Measurements from ENCODE around the gene HFE.

The HFE gene

GRCh38 chr6:26094036-26094435 lies 6.8 kb downstream of the HFE start:
- WGBS, 2 experiments (ENCODE audit: insufficient coverage in 2 of 2): 83 to 90% methylated on average over 4 to 5 of the region's 5 CpGs
- H3K9me3 ChIP-seq (ENCODE audit: control insufficient read depth, low read length): no peaks in the 10 kb centered on the region
- H3K4me1 ChIP-seq (ENCODE audit: control insufficient read depth, insufficient read depth, low read length, poor library complexity, severe bottlenecking): no peaks in the 10 kb centered on the region
- no peak overlapping the region for H3K27ac ChIP-seq (ENCODE audit: low read depth, low read length, severe bottlenecking)
- H3K36me3 ChIP-seq (ENCODE audit: control insufficient read depth, insufficient read depth, low read length): no peaks in the 10 kb centered on the region
- no peak overlapping the region for H3K4me3 ChIP-seq (ENCODE audit: extremely low read depth, insufficient read depth, low read length, poor library complexity, severe bottlenecking)

- H3K4me1 ChIP-seq (ENCODE audit: control insufficient read depth, insufficient read depth, low read length, poor library complexity, severe bottlenecking): peaks cover 2% of the 10 kb centered on the region
- no peaks in the 10 kb centered on the region for H3K36me3 ChIP-seq (ENCODE audit: control insufficient read depth, insufficient read depth, low read length)
- H3K4me3 ChIP-seq (ENCODE audit: extremely low read depth, insufficient read depth, low read length, poor library complexity, severe bottlenecking): no peak overlapping the region
- 0% methylated on average over 3 of the region's 5 CpGs; no CpG with 5 or more reads in 1 of the 2 experiments for WGBS, 2 experiments (ENCODE audit: insufficient coverage in 2 of 2)
- no peaks in the 10 kb centered on the region for H3K9me3 ChIP-seq (ENCODE audit: control insufficient read depth, low read length)
- no peak overlapping the region for H3K27ac ChIP-seq (ENCODE audit: low read depth, low read length, severe bottlenecking)
These were observed 10.1 kb downstream of the HFE start for GRCh38 chr6:26097268-26097875.

GRCh38 chr6:26103141-26103769 lies 16.0 kb downstream of the HFE start:
- Histone ChIP-seq H3K27ac (ENCODE audit: low read depth, low read length, severe bottlenecking) (peak overlapping the region; percentile 96), H3K4me3 (ENCODE audit: extremely low read depth, insufficient read depth, low read length, poor library complexity, severe bottlenecking) (peak overlapping the region; percentile 44), H3K36me3 (ENCODE audit: control insufficient read depth, insufficient read depth, low read length) (no peaks in the 10 kb centered on the region), H3K9me3 (ENCODE audit: control insufficient read depth, low read length) (peaks cover 9% of the 10 kb centered on the region), H3K4me1 (ENCODE audit: control insufficient read depth, insufficient read depth, low read length, poor library complexity, severe bottlenecking) (peaks cover 4% of the 10 kb centered on the region)
- WGBS, 2 experiments (ENCODE audit: insufficient coverage in 2 of 2): 0 to 20% methylated on average over 1 of the region's 9 CpGs

GRCh38 chr6:26103770-26104456 lies 16.7 kb downstream of the HFE start:
- Histone ChIP-seq H3K4me1 (ENCODE audit: control insufficient read depth, insufficient read depth, low read length, poor library complexity, severe bottlenecking) (peaks cover 4% of the 10 kb centered on the region), H3K36me3 (ENCODE audit: control insufficient read depth, insufficient read depth, low read length) (no peaks in the 10 kb centered on the region), H3K27ac (ENCODE audit: low read depth, low read length, severe bottlenecking) (peak overlapping the region; percentile 96), H3K4me3 (ENCODE audit: extremely low read depth, insufficient read depth, low read length, poor library complexity, severe bottlenecking) (peak overlapping the region; percentile 44), H3K9me3 (ENCODE audit: control insufficient read depth, low read length) (peaks cover 9% of the 10 kb centered on the region)
- 1 to 2% methylated on average over 33 to 34 of the region's 39 CpGs for WGBS, 2 experiments (ENCODE audit: insufficient coverage in 2 of 2)

GRCh38 chr6:26104457-26105108 lies 17.4 kb downstream of the HFE start:
- H3K4me3 ChIP-seq (ENCODE audit: extremely low read depth, insufficient read depth, low read length, poor library complexity, severe bottlenecking): peak overlapping the region; percentile 44
- peaks cover 9% of the 10 kb centered on the region for H3K9me3 ChIP-seq (ENCODE audit: control insufficient read depth, low read length)
- H3K4me1 ChIP-seq (ENCODE audit: control insufficient read depth, insufficient read depth, low read length, poor library complexity, severe bottlenecking): peaks cover 4% of the 10 kb centered on the region
- H3K27ac ChIP-seq (ENCODE audit: low read depth, low read length, severe bottlenecking): peak overlapping the region; percentile 96
- 76 to 82% methylated on average over 15 to 16 of the region's 22 CpGs for WGBS, 2 experiments (ENCODE audit: insufficient coverage in 2 of 2)
- no peaks in the 10 kb centered on the region for H3K36me3 ChIP-seq (ENCODE audit: control insufficient read depth, insufficient read depth, low read length)

GRCh38 chr6:26105109-26105730 lies 18.0 kb downstream of the HFE start:
- no peak overlapping the region for H3K27ac ChIP-seq (ENCODE audit: low read depth, low read length, severe bottlenecking)
- no peaks in the 10 kb centered on the region for H3K36me3 ChIP-seq (ENCODE audit: control insufficient read depth, insufficient read depth, low read length)
- H3K9me3 ChIP-seq (ENCODE audit: control insufficient read depth, low read length): peaks cover 9% of the 10 kb centered on the region
- 76 to 81% methylated on average over 5 to 6 of the region's 8 CpGs for WGBS, 2 experiments (ENCODE audit: insufficient coverage in 2 of 2)
- no peak overlapping the region for H3K4me3 ChIP-seq (ENCODE audit: extremely low read depth, insufficient read depth, low read length, poor library complexity, severe bottlenecking)
- H3K4me1 ChIP-seq (ENCODE audit: control insufficient read depth, insufficient read depth, low read length, poor library complexity, severe bottlenecking): peaks cover 4% of the 10 kb centered on the region

- H3K4me3 ChIP-seq (ENCODE audit: extremely low read depth, insufficient read depth, low read length, poor library complexity, severe bottlenecking): no peak overlapping the region
- H3K9me3 ChIP-seq (ENCODE audit: control insufficient read depth, low read length): peaks cover 9% of the 10 kb centered on the region
- peaks cover 4% of the 10 kb centered on the region for H3K4me1 ChIP-seq (ENCODE audit: control insufficient read depth, insufficient read depth, low read length, poor library complexity, severe bottlenecking)
- WGBS, 2 experiments (ENCODE audit: insufficient coverage in 2 of 2): 100% methylated on average over 1 of the region's 4 CpGs; no CpG with 5 or more reads in 1 of the 2 experiments
- no peak overlapping the region for H3K27ac ChIP-seq (ENCODE audit: low read depth, low read length, severe bottlenecking)
- no peaks in the 10 kb centered on the region for H3K36me3 ChIP-seq (ENCODE audit: control insufficient read depth, insufficient read depth, low read length)
These were observed 18.6 kb downstream of the HFE start for GRCh38 chr6:26105842-26106241.

GRCh38 chr6:26107935-26108334 lies 20.7 kb downstream of the HFE start:
- Histone ChIP-seq H3K4me3 (ENCODE audit: extremely low read depth, insufficient read depth, low read length, poor library complexity, severe bottlenecking) (no peak overlapping the region), H3K4me1 (ENCODE audit: control insufficient read depth, insufficient read depth, low read length, poor library complexity, severe bottlenecking) (no peaks in the 10 kb centered on the region), H3K27ac (ENCODE audit: low read depth, low read length, severe bottlenecking) (no peak overlapping the region), H3K9me3 (ENCODE audit: control insufficient read depth, low read length) (peaks cover 9% of the 10 kb centered on the region), H3K36me3 (ENCODE audit: control insufficient read depth, insufficient read depth, low read length) (no peaks in the 10 kb centered on the region)
- WGBS, 2 experiments (ENCODE audit: insufficient coverage in 2 of 2): 97 to 100% methylated on average over 7 to 8 of the region's 18 CpGs

GRCh38 chr6:26109772-26110171 lies 22.5 kb downstream of the HFE start:
- 97% methylated on average over 6 of the region's 6 CpGs; no CpG with 5 or more reads in 1 of the 2 experiments for WGBS, 2 experiments (ENCODE audit: insufficient coverage in 2 of 2)
- Histone ChIP-seq H3K4me3 (ENCODE audit: extremely low read depth, insufficient read depth, low read length, poor library complexity, severe bottlenecking) (no peak overlapping the region), H3K27ac (ENCODE audit: low read depth, low read length, severe bottlenecking) (no peak overlapping the region), H3K36me3 (ENCODE audit: control insufficient read depth, insufficient read depth, low read length) (no peaks in the 10 kb centered on the region), H3K9me3 (ENCODE audit: control insufficient read depth, low read length) (peaks cover 9% of the 10 kb centered on the region), H3K4me1 (ENCODE audit: control insufficient read depth, insufficient read depth, low read length, poor library complexity, severe bottlenecking) (no peaks in the 10 kb centered on the region)

- Histone ChIP-seq H3K36me3 (ENCODE audit: control insufficient read depth, insufficient read depth, low read length) (no peaks in the 10 kb centered on the region), H3K9me3 (ENCODE audit: control insufficient read depth, low read length) (no peaks in the 10 kb centered on the region), H3K4me1 (ENCODE audit: control insufficient read depth, insufficient read depth, low read length, poor library complexity, severe bottlenecking) (no peaks in the 10 kb centered on the region), H3K4me3 (ENCODE audit: extremely low read depth, insufficient read depth, low read length, poor library complexity, severe bottlenecking) (no peak overlapping the region), H3K27ac (ENCODE audit: low read depth, low read length, severe bottlenecking) (no peak overlapping the region)
These were observed 26.3 kb downstream of the HFE start for GRCh38 chr6:26113570-26113969.

Measured in mesodermal cell (in vitro differentiated cells).